B cell (primary cell): ENCODE data around the gene ABCG1. TPM values are rescaled to one million over a fixed set of nuclear protein-coding genes. Genes with fewer than 3 reads are reported as not detected.

Source experiments
- ATAC-seq: fragments of 200-7000 bp; cut with Tn5 transposase; one replicate; pipeline ENCODE4 v1.10.0; 2021; ENCODE audit warnings: low read depth, mild to moderate bottlenecking, moderate number of reproducible peaks, moderate library complexity
- CTCF ChIA-PET: fragments of 350-600 bp; sonication (Branson Sonifier 250); formaldehyde crosslinking; loops from one replicate; lab custom pipeline; 2021; ENCODE audit warnings: antibody characterized with exemption, inconsistent platforms; lab: Charles Lee
- POLR2A ChIA-PET: fragments of 350-600 bp; sonication (Branson Sonifier 250); formaldehyde crosslinking; loops from one replicate; lab custom pipeline; 2021; ENCODE audit warnings: antibody characterized with exemption; lab: Charles Lee
- DNase-seq: peaks from one replicate; pipeline ENCODE4 v3.0.0; 2013
- H2AFZ ChIP-seq: 2 replicates; pipeline ENCODE4 v1.6.1; 2012; ENCODE audit warnings: mild to moderate bottlenecking, low read depth, low read length; ENCODE audit not compliant: insufficient read depth, poor library complexity, severe bottlenecking
- H3K27ac ChIP-seq, 2 donors: 1 replicate in 1 of 2; 2 replicates in 1 of 2; pipeline ENCODE4 v1.5.1; 2012 to 2013; ENCODE audit warnings: low read length in 2 of 2, mild to moderate bottlenecking in 2 of 2, moderate library complexity in 1 of 2
- H3K27me3 ChIP-seq, 4 experiments: fragments of 200-600 bp in 1 of 4; sonication (generic) in 1 of 4; replicated peaks in 1 of 4; 1 replicate in 2 of 4; 2 replicates in 2 of 4; pipeline versions ENCODE4 v1.6.1 to v1.7.0; 2013 to 2016; ENCODE audit warnings: low read length in 3 of 4, mild to moderate bottlenecking in 2 of 4, mixed read lengths in 1 of 4, moderate library complexity in 1 of 4; ENCODE audit not compliant: insufficient read depth in 4 of 4, control insufficient read depth in 3 of 4; ENCODE audit errors: control extremely low read depth in 1 of 4
- H3K36me3 ChIP-seq, 2 experiments: replicated peaks in 1 of 2; 1 replicate in 1 of 2; 2 replicates in 1 of 2; pipeline versions ENCODE4 v1.6.1 to v1.7.1; 2013; ENCODE audit warnings: low read length in 1 of 2; ENCODE audit not compliant: insufficient read depth in 2 of 2, control insufficient read depth in 1 of 2; ENCODE audit errors: control extremely low read depth in 1 of 2, extremely low read depth in 1 of 2
- H3K4me1 ChIP-seq, 2 donors: fragments of 200-600 bp in 1 of 2; sonication (generic) in 1 of 2; 1 replicate in 1 of 2; 2 replicates in 1 of 2; pipeline versions ENCODE4 v1.5.1 to v1.6.1; 2013 to 2017; ENCODE audit warnings: low read length in 2 of 2; ENCODE audit not compliant: control insufficient read depth in 2 of 2, insufficient read depth in 2 of 2
- H3K4me2 ChIP-seq: replicated peaks from 2 replicates; pipeline ENCODE3; 2012; ENCODE audit warnings: mild to moderate bottlenecking, low read depth, low read length; ENCODE audit not compliant: poor library complexity, severe bottlenecking
- H3K4me3 ChIP-seq, 5 experiments: fragments of 200-600 bp in 1 of 5; sonication (generic) in 1 of 5; 1 replicate in 3 of 5; 2 replicates in 2 of 5; pipeline versions ENCODE4 v1.5.1 to v1.7.0; 2011 to 2016; ENCODE audit warnings: low read length in 4 of 5, mild to moderate bottlenecking in 4 of 5, low read depth in 2 of 5, control low read depth in 1 of 5, moderate library complexity in 1 of 5; ENCODE audit not compliant: insufficient read depth in 1 of 5; ENCODE audit errors: control extremely low read depth in 1 of 5, extremely low read depth in 1 of 5
- H3K79me2 ChIP-seq: fragments of 200-600 bp; sonication (generic); one replicate; pipeline ENCODE4 v1.6.0; 2016; ENCODE audit warnings: low read length; ENCODE audit not compliant: control insufficient read depth, insufficient read depth
- H3K9ac ChIP-seq: fragments of 200-600 bp; sonication (generic); 2 replicates; pipeline ENCODE4 v1.6.1; 2017; ENCODE audit warnings: mild to moderate bottlenecking, low read length, moderate library complexity
- H3K9me3 ChIP-seq, 3 donors: one replicate each; pipeline versions ENCODE4 v1.6.1 to v1.7.1; 2013; ENCODE audit warnings: low read length in 2 of 3; ENCODE audit not compliant: control insufficient read depth in 2 of 3, insufficient read depth in 1 of 3; ENCODE audit errors: control extremely low read depth in 1 of 3
- H4K20me1 ChIP-seq: 2 replicates; pipeline ENCODE4 v1.6.0; 2012; ENCODE audit warnings: mild to moderate bottlenecking, low read length; ENCODE audit not compliant: insufficient read depth, control insufficient read depth, poor library complexity, severe bottlenecking
- H3K27ac Mint-ChIP-seq: one replicate; pipeline ENCODE4 v1.8.0; 2021; ENCODE audit warnings: mixed read lengths
- H3K27me3 Mint-ChIP-seq: one replicate; pipeline ENCODE4 v1.8.0; 2021; ENCODE audit warnings: mixed read lengths
- H3K4me1 Mint-ChIP-seq: one replicate; pipeline ENCODE4 v1.8.0; 2021; ENCODE audit warnings: mixed read lengths
- H3K4me3 Mint-ChIP-seq: one replicate; pipeline ENCODE4 v1.8.0; 2021; ENCODE audit warnings: mixed read lengths
- H3K9me3 Mint-ChIP-seq: one replicate; pipeline ENCODE4 v1.8.0; 2022; ENCODE audit warnings: mixed read lengths; ENCODE audit not compliant: insufficient read depth
- CTCF ChIP-seq: fragments of 200-600 bp; IDR thresholded peaks from one replicate; pipeline ENCODE4 v1.8.0; 2022; ENCODE audit warnings: antibody characterized with exemption, mild to moderate bottlenecking
- EZH2 ChIP-seq: IDR thresholded peaks from 2 replicates; pipeline ENCODE4 v1.6.1; 2012; ENCODE audit warnings: borderline replicate concordance, low read depth, mild to moderate bottlenecking, moderate library complexity, low read length; ENCODE audit not compliant: insufficient read depth, poor library complexity, severe bottlenecking
- WGBS: methylation state at CpG from one replicate; pipeline ENCODE4 v1.1.5; 2013; ENCODE audit warnings: missing lambda C conversion rate; ENCODE audit not compliant: insufficient coverage; 5-methylcytosine and 5-hydroxymethylcytosine counted together
- intact Hi-C: fragments of 100-400 bp; cut with micrococcal nuclease; formaldehyde crosslinking; loops from one replicate; pipeline ENCODE4 v1.10.0; 2022
- polyA plus RNA-seq: library from polyadenylated mRNA; depleted of rRNA; stranded (reverse); fragments of >200 nt; gene quantifications from 2 replicates; pipeline ENCODE4 v1.2.3, GENCODE V29; 2012
- total RNA-seq, 2 donors: library from RNA; stranded (reverse); fragments of 120-200 nt in 1 of 2; gene quantifications; 1 replicate in 1 of 2; 2 replicates in 1 of 2; pipeline versions ENCODE4 v1.2.3 to v1.2.4, GENCODE V29; 2013 to 2022

ABCG1 gene
- total and polyA plus RNA-seq, 2 donors (not counting 1 experiment from before 2014, with no cell fraction given) = 8.7 to 27.5 TPM

- Histone ChIP-seq H3K4me3 (no peak overlapping the region), H3K79me2 (no peaks in the 10 kb centered on the region), H2AFZ (no peak overlapping the region), H3K4me1 (peaks cover 12 to 16% of the 10 kb centered on the region in 2 donors), H3K9me3 (no peaks in the 10 kb centered on the region), H3K27ac (no peak overlapping the region), H3K36me3 (no peaks in the 10 kb centered on the region), H3K4me2 (no peak overlapping the region), H3K9ac (no peak overlapping the region), H3K27me3 (peaks cover 0 to 6% (median 1%) of the 10 kb centered on the region in 4 experiments), H4K20me1 (no peaks in the 10 kb centered on the region)
- ChIA-PET POLR2A (no interaction called here), CTCF (interaction anchor here (1.7 to 2.6 kb wide), 2 partner anchors 8 to 173 kb away, joined by 4 to 13 read pairs; no protein-coding TSS in a partner anchor)
- TF ChIP-seq CTCF (no peak), EZH2 (no peak)
- DNase-seq (no peak), ATAC-seq (no peak)
- WGBS = 91% methylated on average over 19 of the region's 20 CpGs
- Mint-ChIP-seq H3K27me3 (peaks cover 12% of the 10 kb centered on the region), H3K4me3 (peak overlapping the region; percentile 12), H3K4me1 (peaks cover 15% of the 10 kb centered on the region), H3K27ac (no peak overlapping the region), H3K9me3 (no peaks in the 10 kb centered on the region)
- intact Hi-C loops = no loop called here
Observed at GRCh38 chr21:42317826-42318746, 99.1 kb downstream of the ABCG1 start.

- Histone ChIP-seq H3K36me3 (no peaks in the 10 kb centered on the region), H2AFZ (peak overlapping the region; percentile 68), H4K20me1 (no peaks in the 10 kb centered on the region), H3K4me3 (no peak overlapping the region), H3K9ac (no peak overlapping the region), H3K9me3 (no peaks in the 10 kb centered on the region), H3K4me2 (peak overlapping the region; percentile 58), H3K27ac (no peak overlapping the region), H3K79me2 (no peaks in the 10 kb centered on the region), H3K27me3 (peaks cover 0 to 8% (median 1%) of the 10 kb centered on the region in 4 experiments), H3K4me1 (peaks cover 12 to 16% of the 10 kb centered on the region in 2 donors)
- intact Hi-C loops = no loop called here
- Mint-ChIP-seq H3K27me3 (peaks cover 22% of the 10 kb centered on the region), H3K4me3 (peak overlapping the region; percentile 44), H3K27ac (no peak overlapping the region), H3K9me3 (no peaks in the 10 kb centered on the region), H3K4me1 (peaks cover 15% of the 10 kb centered on the region)
- TF ChIP-seq CTCF = no peak
- ChIA-PET CTCF (interaction anchor here (1.7 to 2.6 kb wide), 2 partner anchors 9 to 174 kb away, joined by 4 to 13 read pairs; no protein-coding TSS in a partner anchor), POLR2A (no interaction called here)
- DNase-seq (peak; percentile 36), ATAC-seq (peak; percentile 90)
- 2% methylated on average over 8 of the region's 10 CpGs for WGBS
Observed at GRCh38 chr21:42319376-42319775, 100.4 kb downstream of the ABCG1 start.
